DMS53 treated with DMSO at 0.1 percent for 48 hours (cell line): Measurements from ENCODE around the gene POLR3H.
"Not testable (repeated sequence)": the region's sequence is repeated elsewhere in the genome, so short reads cannot be mapped to it uniquely, and the experiment has no call there.

ENCODE experiments used
- DNase-seq: peaks from one replicate; lab custom pipeline; 2025; ENCODE audit not compliant: unreplicated experiment; lab: John Stamatoyannopoulos, UW

The POLR3H gene

DNA sequence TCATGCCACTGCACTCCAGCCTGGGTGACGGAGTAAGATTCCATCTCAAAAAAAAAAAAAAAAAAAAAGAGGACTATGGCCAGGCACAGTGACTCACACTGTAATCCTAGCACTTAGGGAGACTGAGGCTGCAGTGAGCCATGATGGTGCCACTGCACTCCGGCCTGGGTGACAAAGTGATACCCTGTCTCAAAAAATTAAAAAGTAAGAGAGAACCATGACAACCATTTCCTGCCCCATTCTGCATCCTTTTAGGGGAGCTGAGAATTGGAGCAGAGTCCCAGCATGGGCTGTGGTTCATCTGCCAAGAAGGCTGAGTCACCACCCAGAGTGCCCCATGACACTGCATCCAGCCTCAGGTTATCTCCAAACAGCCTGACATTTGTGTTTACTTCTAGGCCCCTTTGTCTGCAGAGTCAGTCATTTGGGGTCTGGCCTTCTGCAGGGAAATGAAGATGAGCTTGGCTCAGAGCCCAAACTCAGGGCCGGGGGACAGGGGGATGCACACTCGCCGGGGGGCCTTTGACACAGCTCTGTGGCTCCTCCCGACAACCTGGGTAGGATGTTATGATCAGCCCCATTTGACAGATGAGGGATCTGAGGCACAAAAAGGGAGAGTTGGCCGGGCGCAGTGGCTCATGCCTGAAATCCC, 21.3 kb upstream of the POLR3H start:
- no peak for DNase-seq

DNA sequence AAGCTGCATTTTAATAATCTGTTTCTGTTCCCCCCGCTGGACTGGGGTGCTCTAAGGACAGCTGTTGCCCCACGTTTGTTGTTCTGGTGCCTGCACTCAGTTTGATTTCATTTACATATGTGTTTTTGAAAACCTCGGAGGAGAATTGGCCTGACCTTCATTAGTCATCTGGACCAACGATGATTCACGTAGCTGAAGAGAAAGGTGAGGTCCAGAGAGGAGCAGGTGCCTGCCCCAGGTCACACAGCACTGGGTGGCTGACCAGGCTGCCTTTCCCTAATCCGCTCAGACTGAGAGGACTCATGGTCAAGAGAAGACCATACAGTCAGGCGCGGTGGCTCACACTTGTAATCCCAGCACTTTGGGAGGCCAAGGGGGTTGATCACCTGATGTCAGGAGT, 20.3 kb upstream of the POLR3H start:
- DNase-seq: no peak

DNA sequence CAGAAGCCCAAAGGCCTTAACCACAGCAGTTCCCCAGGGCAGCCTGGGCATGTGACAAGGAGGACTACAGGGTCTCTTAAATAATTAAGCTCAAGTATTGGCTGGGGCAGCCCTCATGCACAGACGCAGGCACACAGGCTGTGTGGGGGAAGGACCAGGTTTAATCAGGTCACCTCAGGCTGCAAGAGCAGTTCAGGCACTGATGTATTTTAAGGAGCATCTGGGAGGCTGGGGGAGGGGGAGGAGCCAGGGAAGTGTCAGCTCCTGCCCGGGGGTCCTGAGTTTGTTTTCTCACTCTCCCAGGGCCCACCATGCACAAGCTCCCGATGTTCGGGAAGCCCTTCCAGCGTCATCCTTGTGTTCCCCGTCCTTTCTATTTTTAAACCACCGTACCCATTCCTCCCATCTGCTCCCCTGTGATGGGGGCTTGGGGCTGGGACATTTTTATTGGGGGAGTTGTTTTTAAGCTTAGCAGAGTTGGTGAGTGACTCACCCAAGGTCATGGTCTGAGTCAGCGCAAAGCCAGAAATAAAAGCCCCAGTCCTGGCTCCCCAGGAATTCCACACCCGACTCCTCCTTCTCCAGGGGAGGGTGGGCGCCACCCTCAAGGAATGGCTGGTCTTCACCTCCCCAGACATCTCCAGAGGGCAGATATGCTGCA, 18.9 kb upstream of the POLR3H start:
- no peak for DNase-seq

DNA sequence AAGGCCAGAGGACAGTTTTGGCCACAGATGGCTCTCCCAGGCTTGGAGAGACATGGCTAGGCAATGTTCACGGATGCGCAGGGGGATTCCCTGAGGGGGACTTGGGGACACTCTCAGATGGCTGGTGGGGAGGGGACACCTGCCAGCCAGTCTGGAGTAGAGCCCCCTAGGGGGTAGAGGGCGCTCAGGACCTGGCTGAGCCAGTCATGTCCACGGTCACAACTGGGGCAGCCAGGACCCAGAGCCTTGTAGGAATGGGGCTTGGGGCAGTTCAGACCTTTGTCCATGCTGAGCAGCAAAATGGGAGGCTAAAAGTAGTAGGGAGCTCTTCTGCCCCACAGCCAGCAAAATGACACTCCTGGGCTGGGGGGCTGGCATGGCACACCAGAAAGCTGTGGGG, 18.2 kb upstream of the POLR3H start:
- DNase-seq: no peak

DNA sequence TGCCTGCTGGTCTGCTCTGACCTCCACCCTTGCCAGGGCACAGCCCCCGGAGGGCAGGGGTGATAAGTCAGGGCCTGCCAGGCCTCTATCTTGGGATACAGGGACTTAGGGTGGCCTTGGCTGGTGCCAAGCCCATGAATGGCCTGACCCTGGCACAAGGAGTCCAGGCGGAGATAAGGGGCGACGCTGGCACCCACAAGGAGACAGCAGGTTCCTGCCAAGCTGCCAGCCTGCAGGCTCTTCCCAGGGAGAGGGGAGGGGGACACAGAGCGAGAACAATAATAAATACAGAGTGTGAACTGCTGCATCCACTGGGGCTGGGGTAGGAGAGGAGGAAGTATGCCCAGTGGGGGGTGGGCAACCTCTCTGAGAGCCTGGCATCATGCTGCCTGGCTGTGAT, 17.5 kb upstream of the POLR3H start:
- no peak for DNase-seq

DNA sequence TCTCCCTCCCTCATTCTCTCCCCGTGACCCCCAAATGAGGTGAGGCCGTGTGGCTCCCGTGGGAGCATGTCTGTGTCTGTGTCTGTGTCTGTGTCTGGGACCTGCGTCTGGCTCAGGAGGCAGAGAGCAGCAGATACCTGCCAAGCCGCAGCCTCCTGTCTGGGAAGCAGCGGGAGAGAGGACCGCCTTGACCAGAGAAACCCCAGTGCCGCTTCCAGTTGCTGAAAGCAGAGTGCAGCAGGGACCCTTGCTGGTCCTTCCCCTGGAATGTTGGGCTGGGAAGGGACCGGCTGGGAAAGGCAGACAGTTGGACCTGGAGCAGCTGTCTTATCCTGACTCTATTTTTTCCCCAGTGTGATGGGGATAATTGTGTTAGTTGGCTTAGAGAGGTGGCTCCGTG, 17.1 kb upstream of the POLR3H start:
- DNase-seq: no peak

DNA sequence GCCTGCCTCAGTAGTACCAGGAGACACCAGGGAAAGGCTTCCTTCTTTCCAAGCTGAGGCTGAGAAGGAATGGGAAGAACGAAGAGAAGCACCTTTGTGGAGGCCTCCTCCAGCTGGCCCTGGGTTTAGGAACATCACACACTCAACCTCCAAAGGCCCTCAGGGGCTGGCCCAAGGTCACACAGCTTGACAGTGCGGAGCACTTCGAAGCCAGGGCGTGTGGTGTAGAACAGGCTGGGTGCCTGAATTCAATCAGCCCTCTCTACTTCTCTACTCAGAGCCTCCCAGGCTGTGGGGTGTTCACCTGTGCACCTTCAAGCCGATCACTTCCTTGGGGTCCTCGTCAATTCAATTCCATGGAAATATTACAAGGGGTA, 15.8 kb upstream of the POLR3H start:
- DNase-seq: no peak

DNA sequence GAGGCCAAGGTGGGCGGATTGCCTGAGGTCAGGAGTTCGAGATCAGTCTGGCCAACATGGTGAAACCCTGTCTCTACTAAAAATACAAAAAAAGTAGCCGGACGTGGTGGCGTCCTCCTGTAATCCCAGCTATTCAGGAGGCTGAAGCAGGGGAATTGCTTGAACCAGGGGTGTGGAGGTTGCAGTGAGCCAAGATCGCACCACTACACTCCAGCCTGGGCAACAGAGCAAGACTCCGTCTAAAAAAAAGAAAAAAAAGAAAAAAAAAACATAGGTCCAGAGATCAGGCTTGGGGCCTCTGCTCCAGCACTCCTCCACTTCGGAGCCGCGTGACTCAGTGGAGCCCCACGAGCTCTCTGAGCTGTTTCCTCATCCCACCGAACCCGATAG, 14.0 kb upstream of the POLR3H start:
- not testable (repeated sequence) for DNase-seq

DNA sequence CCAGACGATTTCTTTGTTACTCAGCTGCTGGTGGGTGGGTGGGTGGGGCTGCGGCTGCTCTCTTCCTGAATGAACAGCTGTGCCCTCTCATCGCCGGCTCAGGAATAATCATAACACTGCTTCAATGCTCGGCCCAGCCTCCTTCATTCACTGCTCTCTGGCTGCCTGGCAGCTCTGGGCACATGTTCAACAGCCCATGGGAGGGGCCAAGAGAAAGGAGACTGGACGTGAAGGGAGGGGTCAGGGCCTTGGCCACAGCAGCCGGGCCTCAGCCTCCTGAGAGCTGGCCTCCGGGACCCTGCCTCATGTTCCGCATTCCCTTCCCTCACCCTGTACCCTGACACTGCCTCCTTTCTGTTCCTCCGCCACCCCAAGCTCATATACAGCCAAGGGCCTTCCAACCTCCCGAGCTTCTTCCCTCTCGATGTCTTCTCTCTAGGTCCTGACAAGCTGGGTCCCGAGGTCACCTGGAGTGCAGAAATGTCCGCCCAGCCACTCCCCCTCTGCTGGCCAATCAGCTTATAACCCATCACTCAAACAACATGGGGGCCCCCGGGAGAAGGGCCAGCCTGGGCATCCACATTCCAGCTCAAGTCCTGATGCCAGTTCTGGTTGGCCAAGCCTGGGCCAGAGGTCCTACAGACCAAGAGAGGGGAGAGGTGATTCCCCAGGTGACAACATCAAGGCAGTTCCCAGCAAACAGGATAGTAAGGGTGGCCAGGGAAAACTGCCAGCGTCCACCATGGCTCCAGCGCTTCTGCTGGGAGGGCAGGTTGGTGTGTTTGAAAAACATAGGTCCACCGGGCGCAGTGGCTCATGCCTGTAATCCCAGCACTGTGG, 13.4 kb upstream of the POLR3H start:
- DNase-seq: no peak

DNA sequence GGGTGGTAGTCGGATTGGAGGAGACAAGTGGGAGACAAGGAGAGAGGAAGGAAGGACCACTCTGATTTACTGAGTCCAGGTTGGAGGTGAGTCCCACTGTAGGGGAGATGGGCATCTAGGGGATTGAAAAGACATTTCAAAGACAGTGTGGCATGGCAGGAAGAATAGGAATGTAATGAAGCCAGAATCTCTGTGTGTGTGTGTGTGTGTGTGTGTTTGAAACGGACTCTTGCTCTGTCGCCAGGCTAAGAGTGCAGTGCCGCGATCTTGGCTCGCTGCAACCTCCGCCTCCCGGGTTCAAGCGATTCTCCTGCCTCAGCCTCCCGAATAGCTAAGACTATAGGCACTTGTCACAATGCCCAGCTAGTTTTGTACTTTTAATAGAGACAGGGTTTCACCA, 12.3 kb upstream of the POLR3H start:
- DNase-seq: no peak

DNA sequence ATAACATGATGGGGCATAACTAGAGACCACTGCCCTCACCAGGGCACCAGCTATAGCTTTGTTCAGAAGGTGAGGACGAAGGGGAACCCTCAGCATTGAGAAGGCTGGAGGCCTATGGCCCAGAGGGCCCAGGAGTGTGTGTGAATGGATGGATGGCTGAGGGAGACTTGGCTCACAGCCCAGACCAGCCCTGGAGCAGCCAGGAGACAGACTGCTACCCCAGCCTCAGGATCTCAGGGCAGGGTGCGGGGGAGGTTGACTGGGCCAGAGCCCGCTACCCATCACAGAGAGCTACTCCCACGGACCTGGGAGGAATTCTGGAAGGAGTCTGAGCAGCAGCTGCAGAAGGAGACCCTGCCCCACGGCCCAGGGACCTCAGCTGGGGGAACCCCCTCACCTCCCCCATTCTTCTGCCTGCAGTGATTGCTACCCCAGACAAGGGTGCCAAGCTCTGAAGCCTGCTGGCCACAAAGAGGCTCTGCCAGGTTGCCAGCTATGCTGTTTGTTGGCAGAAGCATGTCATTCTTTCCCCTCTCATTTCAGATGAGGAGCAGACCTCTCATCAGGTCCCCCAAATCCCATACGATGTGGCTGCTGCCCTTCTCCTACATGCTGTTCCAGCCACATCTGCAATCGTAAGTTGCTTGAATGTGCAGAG, 11.2 kb upstream of the POLR3H start:
- DNase-seq: no peak

DNA sequence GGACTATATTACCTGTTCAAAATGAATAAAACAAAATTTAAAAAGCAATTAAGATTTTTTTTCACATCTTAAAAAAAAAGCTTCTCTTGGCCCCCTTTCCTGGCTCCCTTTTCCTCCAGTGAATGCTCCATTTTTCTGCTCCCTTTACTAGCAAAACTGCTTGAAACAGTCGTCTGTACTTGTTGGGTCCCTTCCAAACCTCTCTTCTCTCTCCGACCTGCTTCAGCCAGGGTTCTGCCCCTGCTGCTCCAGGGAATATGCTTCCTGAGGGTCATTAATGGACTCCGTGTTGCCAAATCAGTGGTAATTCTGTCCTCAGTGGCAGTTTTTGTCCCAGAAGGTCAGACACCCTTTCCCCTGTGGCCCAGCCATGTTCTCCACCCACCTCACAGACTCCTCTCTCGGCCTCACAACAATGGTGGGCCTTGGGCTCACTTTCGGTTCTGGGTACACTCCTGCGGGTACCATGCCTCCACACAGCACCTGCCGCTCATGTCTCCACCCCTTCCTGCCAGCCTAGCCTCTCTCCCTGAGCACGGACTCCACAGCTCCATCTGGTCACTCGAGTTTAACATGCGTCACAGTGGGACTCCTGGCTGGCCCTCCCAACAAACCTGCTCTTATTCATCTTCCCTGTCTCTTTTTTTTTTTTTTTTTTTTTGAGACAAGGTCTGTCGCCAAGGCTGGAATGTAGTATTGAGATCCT, 7.8 kb upstream of the POLR3H start:
- DNase-seq: no peak

DNA sequence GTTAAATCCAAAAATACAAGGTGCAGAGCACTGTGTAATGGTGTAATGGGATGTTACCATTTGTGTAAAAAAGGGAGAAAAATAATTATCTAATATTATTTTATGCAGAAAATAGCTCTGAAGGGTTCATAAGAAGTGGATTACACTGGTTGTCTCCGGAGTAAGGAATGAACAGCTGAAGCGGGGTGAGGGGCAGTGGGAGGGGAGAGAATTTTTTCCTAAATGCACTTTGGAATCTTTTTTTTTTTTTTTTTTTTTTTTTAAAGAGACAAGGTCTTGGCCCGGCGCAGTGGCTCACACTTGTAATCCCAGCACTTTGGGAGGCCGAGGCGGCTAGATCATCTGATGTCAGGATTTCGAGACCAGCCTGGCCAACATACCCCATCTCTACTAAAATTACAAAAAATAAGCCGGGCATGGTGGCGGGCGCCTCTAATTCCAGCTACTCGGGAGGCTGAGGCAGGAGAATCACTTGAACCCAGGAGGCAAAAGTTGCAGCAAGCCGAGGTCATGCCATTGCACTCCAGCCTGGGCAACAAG, 6.8 kb upstream of the POLR3H start:
- no peak for DNase-seq

DNA sequence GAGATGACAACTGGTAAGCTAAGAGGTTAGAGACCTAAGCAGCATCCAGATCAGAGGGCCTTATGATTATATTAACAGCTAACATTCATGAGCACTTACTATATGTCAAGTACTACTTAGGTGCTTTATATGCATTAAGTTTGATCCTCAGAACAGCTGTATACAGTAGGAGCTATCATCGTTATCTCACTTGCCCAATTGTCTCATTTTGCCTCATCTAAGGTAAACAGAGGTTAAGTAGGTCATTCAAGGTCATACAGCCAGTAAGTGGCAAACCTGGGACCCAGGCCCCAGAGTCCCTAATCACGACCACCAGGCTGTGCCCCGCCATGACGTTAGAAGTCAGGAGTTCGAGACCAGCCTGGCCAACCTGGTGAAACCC, 4.6 kb upstream of the POLR3H start:
- DNase-seq: no peak

DNA sequence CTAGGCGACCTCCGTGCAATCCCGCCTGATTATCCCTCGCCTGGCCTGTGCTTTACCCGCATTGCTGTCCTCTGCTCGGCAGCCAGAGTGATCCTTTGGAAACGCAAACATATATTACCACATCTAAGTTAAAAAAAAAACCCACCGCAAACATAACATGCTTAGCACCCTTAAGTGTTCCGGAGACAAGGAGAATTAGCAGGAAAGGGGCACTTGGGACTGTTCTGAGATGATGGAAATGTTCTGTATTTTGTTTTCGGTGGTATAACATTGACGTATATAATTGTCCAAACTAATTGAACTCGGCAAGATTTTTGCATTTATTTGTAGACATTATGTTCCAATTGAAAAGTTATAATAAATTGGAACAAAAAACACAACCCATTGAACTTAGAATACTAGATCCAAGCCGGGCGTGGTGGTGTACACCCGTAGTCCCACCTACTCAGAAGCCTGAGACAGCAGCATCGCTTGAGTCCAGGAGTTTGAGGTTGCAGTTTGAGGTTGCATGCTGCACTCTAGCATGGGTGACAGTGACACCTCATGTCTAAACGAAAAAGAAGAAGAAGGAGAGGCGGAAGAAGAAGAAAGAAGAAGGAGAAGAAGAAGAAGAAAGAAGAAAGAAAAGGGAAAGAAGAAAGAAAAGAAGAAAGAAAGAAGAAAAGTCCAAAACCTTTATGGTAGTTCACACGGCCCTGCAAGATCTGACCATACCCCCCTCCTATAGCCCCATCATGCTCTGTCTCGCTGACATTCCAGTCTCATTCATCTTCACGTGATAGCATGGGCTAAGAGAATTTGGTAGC, 604 bp upstream of the POLR3H start:
- no peak for DNase-seq

DNA sequence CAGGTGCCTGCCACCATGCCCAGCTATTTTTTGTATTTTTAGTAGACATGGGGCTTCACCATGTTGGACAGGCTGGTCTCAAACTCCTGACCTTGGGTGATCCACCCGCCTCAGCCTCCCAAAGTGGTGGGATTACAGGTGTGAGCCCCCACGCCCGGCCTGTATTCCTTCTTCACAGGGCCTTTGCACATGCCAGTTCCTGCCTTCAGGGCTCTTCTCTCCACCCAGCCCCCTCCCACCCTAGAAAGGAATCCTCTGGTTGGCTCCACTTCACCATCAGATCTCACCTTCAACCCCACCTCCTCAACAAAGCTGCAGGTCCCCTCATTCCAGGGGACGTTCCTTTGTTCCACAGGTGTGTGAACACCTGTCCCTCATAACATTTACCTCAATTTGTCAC, 2.0 kb downstream of the POLR3H start:
- DNase-seq: no peak

DNA sequence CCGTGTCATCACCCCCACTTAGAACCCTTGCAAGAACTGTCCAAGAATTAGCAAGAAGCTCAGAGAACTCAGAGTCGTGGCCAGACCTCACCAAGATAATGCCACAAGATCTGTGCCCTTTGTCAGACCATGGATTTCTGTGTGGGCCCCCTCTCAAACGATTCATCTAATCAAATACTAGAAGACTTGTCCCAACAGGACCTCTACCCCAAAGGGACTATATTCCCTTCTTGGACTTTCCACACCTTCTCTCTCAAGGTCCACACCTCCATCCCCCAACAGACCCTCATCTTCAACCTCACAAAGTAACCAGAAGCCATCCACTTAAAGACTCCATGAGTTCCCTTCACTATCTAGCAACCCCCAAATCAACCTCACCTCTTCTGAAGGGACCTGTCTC, 2.8 kb downstream of the POLR3H start:
- no peak for DNase-seq

DNA sequence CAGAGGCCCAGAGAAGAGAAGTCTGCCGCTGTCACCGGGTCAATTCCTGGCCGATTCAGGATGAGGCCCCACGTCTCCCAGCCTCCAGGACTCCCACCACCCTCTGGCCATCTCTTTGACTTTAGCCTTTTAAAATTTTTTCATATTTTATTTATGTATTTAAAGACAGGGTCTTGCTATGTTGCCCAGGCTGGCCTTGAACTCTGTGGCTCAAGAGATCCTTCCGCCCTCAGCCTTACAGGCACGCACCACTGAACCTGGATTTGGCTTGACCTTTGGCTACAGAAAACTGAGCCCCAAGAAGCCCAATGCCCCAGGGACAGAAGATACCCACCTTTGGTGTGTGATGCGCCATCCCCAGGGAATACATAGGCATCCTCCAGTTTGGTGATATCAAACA, 3.9 kb downstream of the POLR3H start:
- no peak for DNase-seq

DNA sequence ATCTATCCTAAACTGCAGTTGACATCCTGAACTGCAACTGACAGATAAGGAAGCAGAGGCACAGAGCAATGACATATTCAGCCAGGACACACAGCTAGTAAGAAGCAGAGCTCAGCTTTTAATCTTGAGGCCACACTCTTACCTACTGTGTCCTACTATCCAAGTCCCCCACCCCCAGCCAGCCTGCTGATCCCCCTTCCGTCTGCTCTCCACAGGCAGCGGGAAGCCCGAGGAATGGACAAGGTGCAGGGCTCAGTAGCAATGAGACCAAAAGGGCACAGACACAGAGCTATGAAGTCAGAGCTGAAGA, 4.3 kb downstream of the POLR3H start:
- DNase-seq: no peak
